Heart right ventricle (tissue), 16 donors: Measurements from ENCODE around the gene SPTLC2. TPM values are rescaled to one million over a fixed set of nuclear protein-coding genes. Genes with fewer than 3 reads are reported as not detected.
"Not testable (repeated sequence)": the region's sequence is repeated elsewhere in the genome, so short reads cannot be mapped to it uniquely, and the experiment has no call there.

Experiments used
- ATAC-seq, 8 donors: fragments of 200-7000 bp; cut with Tn5 transposase; one replicate each; pipeline ENCODE4 v1.9.1; 2020; ENCODE audit warnings: mild to moderate bottlenecking in 8 of 8, moderate library complexity in 8 of 8, moderate number of reproducible peaks in 1 of 8
- DNase-seq, 2 donors: peaks; one replicate each; pipeline ENCODE4 v3.0.0-alpha.2; 2020
- H3K27ac ChIP-seq, 10 donors: fragments of 200-600 bp; sonication (generic) in 2 of 10; one replicate each; pipeline versions ENCODE4 v1.5.0 to v1.8.0; 2020 to 2022; ENCODE audit warnings: mild to moderate bottlenecking in 3 of 10
- H3K27me3 ChIP-seq, 7 donors: fragments of 200-600 bp; one replicate each; pipeline ENCODE4 v1.8.0; 2021 to 2022; ENCODE audit warnings: mild to moderate bottlenecking in 2 of 7
- H3K36me3 ChIP-seq, 9 donors: fragments of 200-600 bp; sonication (generic) in 1 of 9; one replicate each; pipeline versions ENCODE4 v1.5.0 to v1.8.0; 2020 to 2022; ENCODE audit warnings: mild to moderate bottlenecking in 2 of 9
- H3K4me1 ChIP-seq, 9 donors: fragments of 200-600 bp; sonication (generic) in 1 of 9; one replicate each; pipeline versions ENCODE4 v1.5.0 to v1.8.0; 2020 to 2022; ENCODE audit warnings: mild to moderate bottlenecking in 4 of 9
- H3K4me3 ChIP-seq, 10 donors: fragments of 200-600 bp; sonication (generic) in 2 of 10; one replicate each; pipeline versions ENCODE4 v1.5.0 to v1.8.0; 2020 to 2022; ENCODE audit warnings: mild to moderate bottlenecking in 7 of 10, moderate library complexity in 2 of 10
- H3K9me3 ChIP-seq, 11 donors: fragments of 200-600 bp in 10 of 11; sonication (generic) in 2 of 11; one replicate each; pipeline versions ENCODE4 v1.5.0 to v1.8.0; 2013 to 2022; ENCODE audit warnings: mild to moderate bottlenecking in 2 of 11, control low read depth in 1 of 11, moderate library complexity in 1 of 11
- CTCF ChIP-seq, 9 donors: fragments of 200-600 bp; sonication (generic) in 2 of 9; IDR thresholded peaks; one replicate each; pipeline versions ENCODE4 v1.5.0 to v1.8.0; 2021 to 2022; ENCODE audit warnings: antibody characterized with exemption in 9 of 9, mild to moderate bottlenecking in 5 of 9, moderate library complexity in 1 of 9
- WGBS, 2 donors: extraction: QIAGEN DNeasy Blood & Tissue Kit; methylation state at CpG; one replicate each; pipeline ENCODE4 v1.1.7; 2013; ENCODE audit warnings: inconsistent platforms in 1 of 2; 5-methylcytosine and 5-hydroxymethylcytosine counted together
- intact Hi-C, 10 donors: fragments of 100-400 bp; cut with DNase I; formaldehyde crosslinking; loops; one replicate each; pipeline versions ENCODE4 v1.11.1 to v1.14.2; 2022
- polyA plus RNA-seq, 2 donors: library from polyadenylated mRNA; stranded (reverse); fragments of 200-250 nt; gene quantifications; one replicate each; pipeline ENCODE4 v1.2.3, GENCODE V29; 2013
- total RNA-seq, 10 donors: library from RNA; stranded (reverse); fragmentation: NEBNext Ultra II Directional in 3 of 10; extraction: Animal tissue kit (Norgen Biotek cat#: 25700) in 3 of 10; gene quantifications; one replicate each; pipeline versions ENCODE4 v1.2.1 to v1.2.4, GENCODE V29; 2021 to 2023
- donor health status: Arrhythmogenic right ventricular cardiomyopathy.
- donor health status: ischemic (EF 13 %, LVEDD 7.1; RV severe dilation, severe dysfunction).
- donor health status: healthy with polysubstance abuse.
- donor health status: DM: no; HTN: yes; CAD: no.
- donor health status: DM: no; HTN: no; CAD: no.
- donor health status: ischemic (EF 25% LVEDD 6.9; RV normal size, moderate dysfunction).
- donor health status: ischemic (EF 25% LVEDD 5.7; RV mildly dilated, moderate dysfunction).
- donor health status: healthy.
- donor health status: DM: yes; HTN: yes; CAD: no.
- donor health status: Ischemic cardiomyopathy.
- donor health status: ischemic (EF 35%, LVEDD 5.7; RV mildly dilated, moderate dysfunction).
- donor health status: nonischemic (EF 11% LVEDD 7.7; RV severe dilation, severe dysfunction).
- donor health status: DM: yes; HTN: yes; CAD: no.
- donor health status: PGD.
- donor health status: ischemic (EF 29% LVEDD 5.4; RV normal size, mild dysfunction).
- donor health status: nonischemic (EF 23%, LVEDD 6.1; RV moderate dilation, normal function).

Gene SPTLC2
- total and polyA plus RNA-seq, 12 donors: 4.7 to 23.5 (median 12.7) TPM

DNA sequence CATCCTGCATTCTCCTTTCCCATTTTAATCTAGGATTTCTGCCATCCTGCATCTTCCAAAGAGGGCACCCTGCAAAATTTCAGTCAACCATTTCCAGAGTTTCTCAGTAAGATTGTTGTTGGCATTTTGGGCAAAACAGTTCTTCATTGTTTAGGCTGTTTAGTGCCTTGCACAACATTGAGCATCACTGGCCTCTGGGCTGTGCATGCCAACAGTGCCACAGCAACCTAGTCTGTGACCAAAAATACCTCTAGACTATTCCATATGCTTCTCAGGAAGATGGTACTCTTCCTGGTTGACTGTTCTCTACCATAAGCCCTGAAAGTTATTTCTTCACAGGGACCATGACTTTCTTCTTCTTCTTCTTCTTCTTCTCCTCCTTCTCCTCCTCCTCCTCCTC is 85.4 kb downstream of the SPTLC2 start:
- intact Hi-C loops: no loop called here
- no peak for TF ChIP-seq CTCF (IDR thresholded peaks at IDR 0.05)
- ATAC-seq: no peak

DNA sequence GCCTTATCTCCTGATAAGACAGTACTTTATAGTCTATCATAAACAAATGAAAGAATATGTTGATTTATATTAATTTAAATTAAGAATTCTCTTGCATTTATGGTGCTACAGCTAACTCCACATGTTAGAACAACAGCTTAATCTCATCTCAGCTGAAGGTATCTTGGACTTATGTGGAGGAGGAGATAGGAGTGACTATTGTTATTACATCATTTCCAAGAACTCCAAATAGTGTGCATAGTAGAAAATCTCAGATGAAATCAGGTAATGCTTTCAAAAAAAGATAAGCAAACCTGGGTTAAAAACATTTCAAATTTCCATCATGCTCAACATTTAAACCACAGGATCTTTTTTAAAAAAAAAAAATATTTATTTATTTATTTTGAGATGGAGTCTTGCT is 86.5 kb downstream of the SPTLC2 start:
- H3K9me3 ChIP-seq: no peaks in the 10 kb centered on the region
- H3K27ac ChIP-seq: no peak overlapping the region
- intact Hi-C loops: no loop called here
- DNase-seq: no peak
- ATAC-seq: no peak
- no peak overlapping the region for H3K4me3 ChIP-seq
- no peaks in the 10 kb centered on the region for H3K4me1 ChIP-seq
- no peak for TF ChIP-seq CTCF (IDR thresholded peaks at IDR 0.05)
- no peaks in the 10 kb centered on the region for H3K27me3 ChIP-seq
- H3K36me3 ChIP-seq: peaks cover 0 to 27% (median 0%) of the 10 kb centered on the region in 9 donors

More for the DNA sequence above, 85.4 kb downstream of the SPTLC2 start:
- Histone ChIP-seq H3K36me3 (peaks cover 0 to 33% (median 0%) of the 10 kb centered on the region in 9 donors), H3K27ac (no peak overlapping the region), H3K4me3 (no peak overlapping the region), H3K4me1 (no peaks in the 10 kb centered on the region), H3K27me3 (no peaks in the 10 kb centered on the region), H3K9me3 (no peaks in the 10 kb centered on the region)
- DNase-seq: no peak

DNA sequence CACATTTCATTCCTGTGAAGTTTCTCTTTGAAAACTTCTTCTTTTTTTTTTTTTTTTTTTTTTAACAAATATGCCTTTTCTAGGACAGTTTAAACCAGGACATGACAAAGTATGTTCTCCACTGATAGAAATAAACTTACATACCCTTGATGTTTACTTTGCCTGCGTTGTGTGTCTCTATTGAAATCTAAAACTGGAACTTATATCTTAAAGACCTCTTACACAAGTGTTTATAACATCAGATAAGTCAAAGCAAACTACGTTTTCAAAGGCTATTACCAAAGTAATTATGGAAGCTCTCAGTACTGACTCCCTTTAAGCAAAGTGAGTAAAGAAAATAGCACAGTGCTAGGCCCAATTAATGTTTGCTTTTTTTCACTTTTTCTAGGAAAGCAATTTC is 87.2 kb downstream of the SPTLC2 start:
- TF ChIP-seq CTCF (IDR thresholded peaks at IDR 0.05): no peak
- ATAC-seq: no peak
- intact Hi-C loops: no loop called here
- 82 to 91% methylated on average over 2 of the region's 2 CpGs for WGBS, 2 donors
- H3K4me1 ChIP-seq: no peaks in the 10 kb centered on the region
- H3K36me3 ChIP-seq: peaks cover 0 to 30% (median 0%) of the 10 kb centered on the region in 9 donors
- H3K4me3 ChIP-seq: no peak overlapping the region
- DNase-seq: no peak
- H3K27ac ChIP-seq: no peak overlapping the region
- no peaks in the 10 kb centered on the region for H3K27me3 ChIP-seq
- no peaks in the 10 kb centered on the region for H3K9me3 ChIP-seq

DNA sequence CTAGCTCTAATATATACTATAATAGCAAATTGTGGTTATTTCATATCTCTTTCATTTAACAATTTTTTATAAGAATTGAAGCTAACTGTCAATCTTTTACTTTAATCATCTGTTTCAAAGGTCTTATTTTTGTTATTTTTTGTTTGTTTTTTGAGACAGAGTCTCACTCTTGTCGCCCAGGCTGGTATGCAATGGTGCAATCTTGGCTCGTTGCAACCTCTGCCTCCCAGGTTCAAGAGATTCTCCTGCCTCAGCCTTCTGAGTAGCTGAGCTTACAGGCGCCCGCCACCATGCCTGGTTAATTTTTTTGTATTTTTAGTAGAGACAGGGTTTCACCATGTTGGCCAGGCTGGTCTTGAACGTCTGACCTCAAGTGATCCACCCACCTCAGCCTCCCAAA is 87.7 kb downstream of the SPTLC2 start:
- H3K27me3 ChIP-seq, H3K27ac ChIP-seq, H3K4me3 ChIP-seq, ATAC-seq, intact Hi-C loops, H3K4me1 ChIP-seq, DNase-seq, H3K9me3 ChIP-seq: not testable (repeated sequence)
- peaks cover 0 to 35% (median 0%) of the 10 kb centered on the region in 9 donors for H3K36me3 ChIP-seq
- WGBS, 2 donors: 94% methylated on average over 5 of the region's 5 CpGs

DNA sequence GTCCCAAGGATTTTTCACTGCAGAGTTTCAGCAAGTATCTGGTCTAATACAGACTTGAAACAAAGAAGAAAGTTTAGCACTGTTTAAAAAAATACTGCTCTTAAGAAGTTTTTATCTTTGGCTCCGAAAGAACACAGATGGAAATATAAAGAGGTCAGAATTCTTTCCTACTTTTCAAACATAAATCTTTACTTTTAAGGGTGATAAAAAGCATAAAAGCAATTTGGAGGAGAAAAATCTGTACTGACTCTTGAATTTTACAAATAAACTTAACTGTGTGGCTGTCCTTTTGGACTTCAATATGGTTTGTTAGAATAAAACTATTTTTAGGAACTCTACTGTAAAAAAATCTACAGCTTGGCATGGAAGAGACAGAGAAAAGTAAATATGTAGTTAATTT is 90.2 kb downstream of the SPTLC2 start:
- H3K4me1 ChIP-seq: no peaks in the 10 kb centered on the region
- H3K36me3 ChIP-seq: peaks cover 0 to 49% (median 5%) of the 10 kb centered on the region in 9 donors
- ATAC-seq: no peak
- H3K27me3 ChIP-seq: no peaks in the 10 kb centered on the region
- H3K27ac ChIP-seq: no peak overlapping the region
- intact Hi-C loops: no loop called here
- no peak for DNase-seq
- TF ChIP-seq CTCF (IDR thresholded peaks at IDR 0.05): no peak
- H3K4me3 ChIP-seq: no peak overlapping the region
- no peaks in the 10 kb centered on the region for H3K9me3 ChIP-seq
- WGBS, 2 donors: 57 to 61% methylated on average over 1 of the region's 1 CpG
